HFFc6 (cell line): ENCODE data around the gene MASP2. TPM values are rescaled to one million over a fixed set of nuclear protein-coding genes. Genes with fewer than 3 reads are reported as not detected.

ENCODE experiments used
- DNase-seq: peaks from one replicate; pipeline ENCODE4 v3.0.0-alpha.2; 2018
- H3K27ac Mint-ChIP-seq: 2 replicates; pipeline ENCODE4 v1.8.0; 2020; ENCODE audit warnings: mild to moderate bottlenecking, mixed read lengths
- H3K27me3 Mint-ChIP-seq: 2 replicates; pipeline ENCODE4 v1.8.0; 2021; ENCODE audit warnings: mild to moderate bottlenecking, moderate library complexity, mixed read lengths; ENCODE audit not compliant: insufficient read depth
- H3K36me3 Mint-ChIP-seq: 2 replicates; pipeline ENCODE4 v1.8.0; 2021; ENCODE audit warnings: low read depth, mixed read lengths
- H3K4me1 Mint-ChIP-seq: 2 replicates; pipeline ENCODE4 v1.8.0; 2020; ENCODE audit warnings: low read depth, mixed read lengths
- H3K4me3 Mint-ChIP-seq: 2 replicates; pipeline ENCODE4 v1.8.0; 2020; ENCODE audit warnings: mild to moderate bottlenecking, moderate library complexity, mixed read lengths
- H3K9me3 Mint-ChIP-seq: 2 replicates; pipeline ENCODE4 v1.8.0; 2020; ENCODE audit warnings: mild to moderate bottlenecking, mixed read lengths
- total RNA-seq, 6 experiments: library from RNA; stranded (reverse); fragmentation: NEBNext Ultra II Directional; extraction: Animal tissue kit (Norgen Biotek cat#: 25700); gene quantifications; 2 replicates in 1 of 6; 3 replicates in 5 of 6; pipeline ENCODE4 v1.2.3, GENCODE V29; 2021
- TF ChIP-seq, protein P1 (sequence below): fragments of 200-600 bp; sonication (generic); IDR thresholded peaks from 2 replicates; pipeline ENCODE4 v1.5.0; 2021; ENCODE audit warnings: antibody characterized with exemption, mild to moderate bottlenecking

Gene MASP2
- total RNA-seq, 6 experiments from 2014 or later, result 0.12 TPM; not detected in 5

GRCh38 chr1:11059155-11059967, 12.3 kb upstream of the MASP2 start:
- Mint-ChIP-seq H3K4me3 (peak overlapping the region; percentile 94), H3K36me3 (peaks cover 22% of the 10 kb centered on the region), H3K4me1 (peaks cover 18% of the 10 kb centered on the region), H3K9me3 (no peaks in the 10 kb centered on the region), H3K27ac (peak overlapping the region; percentile 74), H3K27me3 (no peaks in the 10 kb centered on the region; the same call in 1 of the 2 replicates)
- DNase-seq, result no peak
- TF ChIP-seq, protein P1, sequence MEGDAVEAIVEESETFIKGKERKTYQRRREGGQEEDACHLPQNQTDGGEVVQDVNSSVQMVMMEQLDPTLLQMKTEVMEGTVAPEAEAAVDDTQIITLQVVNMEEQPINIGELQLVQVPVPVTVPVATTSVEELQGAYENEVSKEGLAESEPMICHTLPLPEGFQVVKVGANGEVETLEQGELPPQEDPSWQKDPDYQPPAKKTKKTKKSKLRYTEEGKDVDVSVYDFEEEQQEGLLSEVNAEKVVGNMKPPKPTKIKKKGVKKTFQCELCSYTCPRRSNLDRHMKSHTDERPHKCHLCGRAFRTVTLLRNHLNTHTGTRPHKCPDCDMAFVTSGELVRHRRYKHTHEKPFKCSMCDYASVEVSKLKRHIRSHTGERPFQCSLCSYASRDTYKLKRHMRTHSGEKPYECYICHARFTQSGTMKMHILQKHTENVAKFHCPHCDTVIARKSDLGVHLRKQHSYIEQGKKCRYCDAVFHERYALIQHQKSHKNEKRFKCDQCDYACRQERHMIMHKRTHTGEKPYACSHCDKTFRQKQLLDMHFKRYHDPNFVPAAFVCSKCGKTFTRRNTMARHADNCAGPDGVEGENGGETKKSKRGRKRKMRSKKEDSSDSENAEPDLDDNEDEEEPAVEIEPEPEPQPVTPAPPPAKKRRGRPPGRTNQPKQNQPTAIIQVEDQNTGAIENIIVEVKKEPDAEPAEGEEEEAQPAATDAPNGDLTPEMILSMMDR, result no peak

DNA sequence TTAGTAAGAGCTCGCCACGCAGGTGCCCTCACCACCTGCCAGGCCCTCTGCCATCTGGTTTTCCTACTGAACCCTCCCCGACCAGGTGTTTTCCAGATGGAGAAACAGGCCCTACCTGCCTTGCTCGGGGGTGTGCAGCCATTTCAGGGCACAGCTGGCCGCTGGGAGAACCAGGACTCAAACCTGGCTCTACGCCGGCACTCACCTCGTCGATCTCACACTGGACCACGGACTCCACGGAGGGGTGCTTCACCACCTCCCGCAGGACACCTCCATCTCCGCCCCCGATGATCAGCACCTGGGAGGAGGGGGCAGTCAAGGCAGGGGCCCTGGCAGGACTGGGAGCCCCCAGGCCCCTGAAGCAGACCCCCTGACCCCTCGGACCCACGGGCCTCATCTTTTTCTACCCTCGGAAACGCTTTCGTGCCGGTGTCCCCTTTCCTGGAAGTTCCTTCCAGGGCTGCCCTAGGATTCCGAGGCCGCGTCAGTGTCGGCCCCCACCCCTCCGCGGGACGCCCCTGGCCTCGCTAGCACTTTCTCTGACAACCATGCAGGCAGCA, 11.6 kb upstream of the MASP2 start:
- Mint-ChIP-seq H3K4me1 (peaks cover 18% of the 10 kb centered on the region), H3K27me3 (no peaks in the 10 kb centered on the region; the same call in 1 of the 2 replicates), H3K4me3 (peak overlapping the region; percentile 94), H3K36me3 (peaks cover 22% of the 10 kb centered on the region), H3K9me3 (no peaks in the 10 kb centered on the region), H3K27ac (peak overlapping the region; percentile 74)
- TF ChIP-seq, protein P1, result no peak
- DNase-seq, result no peak

DNA sequence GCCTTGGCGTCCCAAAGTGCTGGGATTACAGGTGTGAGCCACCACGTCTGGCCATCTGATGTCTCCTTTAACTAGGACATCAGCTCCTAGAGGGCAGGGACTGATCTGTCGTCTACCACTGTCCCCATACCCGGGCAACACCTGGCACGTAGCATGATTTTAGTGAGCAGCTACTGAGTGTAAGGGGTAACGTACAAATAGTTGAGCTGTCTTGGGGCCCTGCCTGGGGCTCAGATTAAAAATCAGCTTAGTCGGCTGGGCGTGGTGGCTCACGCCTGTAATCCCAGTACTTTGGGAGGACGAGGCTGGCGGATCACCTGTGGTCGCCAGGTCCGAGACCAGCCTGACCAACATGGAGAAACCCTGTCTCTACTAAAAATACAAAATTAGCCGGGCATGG, 11.0 kb upstream of the MASP2 start:
- Mint-ChIP-seq H3K36me3 (peaks cover 22% of the 10 kb centered on the region), H3K9me3 (no peaks in the 10 kb centered on the region), H3K4me1 (peaks cover 18% of the 10 kb centered on the region), H3K4me3 (peak overlapping the region; percentile 94), H3K27me3 (peaks cover 1% of the 10 kb centered on the region), H3K27ac (no peak overlapping the region)
- TF ChIP-seq, protein P1, result no peak
- DNase-seq, result no peak

- H3K4me3 Mint-ChIP-seq, result peak overlapping the region; percentile 56
- H3K27ac Mint-ChIP-seq, result no peak overlapping the region
- H3K9me3 Mint-ChIP-seq, result no peaks in the 10 kb centered on the region
- peaks cover 4% of the 10 kb centered on the region for H3K27me3 Mint-ChIP-seq
- H3K4me1 Mint-ChIP-seq, result peaks cover 18% of the 10 kb centered on the region
- TF ChIP-seq, protein P1, result no peak
- H3K36me3 Mint-ChIP-seq, result peaks cover 22% of the 10 kb centered on the region
- DNase-seq, result no peak
Measured at GRCh38 chr1:11057477-11057876, 10.4 kb upstream of the MASP2 start.

DNA sequence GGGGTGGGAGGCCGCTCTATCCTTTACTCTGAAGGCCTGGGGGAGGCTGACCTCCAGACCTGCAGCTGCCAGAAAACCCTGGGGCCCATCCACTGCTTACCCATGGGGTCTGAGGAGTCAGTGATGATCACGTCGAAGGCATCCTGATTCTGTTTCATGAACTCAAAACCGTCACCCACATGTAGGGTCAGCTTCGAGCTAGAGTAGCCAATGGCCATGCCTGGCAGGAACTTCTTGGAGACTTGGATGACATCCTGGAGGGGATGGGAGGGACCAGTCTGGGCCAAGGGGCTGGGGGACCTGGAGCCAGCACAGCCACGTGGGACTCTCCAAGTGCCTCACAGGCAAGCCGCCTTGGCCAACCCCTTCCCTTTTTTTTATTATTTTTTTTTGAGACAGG, 9.5 kb upstream of the MASP2 start:
- H3K4me3 Mint-ChIP-seq, result no peak overlapping the region

More for the DNA sequence above, 9.5 kb upstream of the MASP2 start:
- Mint-ChIP-seq H3K4me1 (peaks cover 12% of the 10 kb centered on the region), H3K27ac (no peak overlapping the region), H3K27me3 (peaks cover 4% of the 10 kb centered on the region), H3K9me3 (no peaks in the 10 kb centered on the region), H3K36me3 (peaks cover 16% of the 10 kb centered on the region)
- TF ChIP-seq, protein P1, result no peak
- no peak for DNase-seq
